ACC112 (cell line): Measurements from ENCODE around the gene ADO.

Experiments
- H2AFZ ChIP-seq: fragments of 200-600 bp; sonication (generic); one replicate; pipeline ENCODE4 v1.6.0; 2017; ENCODE audit warnings: antibody characterized with exemption, low read length; ENCODE audit not compliant: unreplicated experiment
- H3K27ac ChIP-seq: fragments of 200-600 bp; sonication (generic); 2 replicates; pipeline ENCODE4 v1.5.1; 2014; ENCODE audit warnings: low read depth, mild to moderate bottlenecking, antibody characterized with exemption, low read length, moderate library complexity
- H3K27me3 ChIP-seq: fragments of 200-600 bp; sonication (generic); 2 replicates; pipeline ENCODE4 v1.6.1; 2014; ENCODE audit warnings: mild to moderate bottlenecking, antibody characterized with exemption, low read length, moderate library complexity, mixed read lengths; ENCODE audit not compliant: insufficient read depth
- H3K36me3 ChIP-seq: fragments of 200-600 bp; sonication (generic); 2 replicates; pipeline ENCODE4 v1.6.1; 2016; ENCODE audit warnings: mild to moderate bottlenecking, antibody characterized with exemption, low read length, moderate library complexity, mixed read lengths; ENCODE audit not compliant: insufficient read depth
- H3K4me1 ChIP-seq: fragments of 200-600 bp; sonication (generic); one replicate; pipeline ENCODE4 v1.6.1; 2016; ENCODE audit warnings: low read length, mixed read lengths; ENCODE audit not compliant: insufficient read depth, unreplicated experiment, control insufficient read depth
- H3K4me3 ChIP-seq: fragments of 200-600 bp; sonication (generic); 2 replicates; pipeline ENCODE4 v1.5.1; 2014; ENCODE audit warnings: mild to moderate bottlenecking, low read depth, low read length
- H3K79me2 ChIP-seq: fragments of 200-600 bp; sonication (generic); one replicate; pipeline ENCODE4 v1.6.0; 2016; ENCODE audit warnings: low read length; ENCODE audit not compliant: control insufficient read depth, unreplicated experiment, insufficient read depth

The ADO gene

DNA sequence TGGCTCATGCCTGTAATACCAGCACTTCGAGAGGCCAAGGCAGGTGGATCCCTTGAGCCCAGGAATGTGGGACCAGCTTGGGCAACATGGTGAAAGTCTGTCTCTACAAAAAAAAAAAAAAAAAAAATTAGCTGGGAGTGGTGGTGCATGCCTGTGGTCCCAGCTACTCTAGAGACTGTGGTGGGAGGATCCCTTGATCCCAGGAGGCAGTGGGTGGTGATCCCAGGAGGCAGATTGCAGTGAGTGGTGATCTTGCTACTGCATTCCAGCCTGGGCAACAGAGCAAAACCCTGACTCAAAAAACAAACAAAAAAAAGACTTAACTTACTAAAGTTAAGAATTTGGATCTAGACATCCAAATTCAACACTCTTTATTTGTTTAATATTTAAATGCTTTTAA, 10.2 kb upstream of the ADO start:
- Histone ChIP-seq H3K27me3 (peaks cover 30% of the 10 kb centered on the region), H3K4me3 (no peak overlapping the region), H2AFZ (no peak overlapping the region), H3K27ac (no peak overlapping the region), H3K79me2 (no peaks in the 10 kb centered on the region), H3K4me1 (peaks cover 11% of the 10 kb centered on the region), H3K36me3 (no peaks in the 10 kb centered on the region)

DNA sequence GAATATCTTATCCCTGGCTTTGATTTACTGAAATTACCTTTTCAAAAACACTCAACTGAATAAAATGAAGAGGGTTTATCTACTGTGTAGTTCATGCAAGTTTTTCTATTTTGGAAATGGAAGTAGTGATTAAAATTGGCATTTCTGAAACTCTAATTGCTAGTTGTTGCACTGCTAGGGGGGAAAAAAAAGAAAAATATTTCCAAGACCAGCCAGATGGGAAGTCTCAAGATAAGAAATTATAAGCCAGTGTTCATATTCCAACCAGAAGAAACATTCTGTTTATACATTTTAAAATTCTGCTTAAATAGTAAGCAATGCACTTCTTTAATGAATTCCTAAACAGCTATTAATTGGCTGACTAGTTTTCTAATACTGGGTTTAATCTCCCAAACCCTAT, 9.4 kb upstream of the ADO start:
- peaks cover 11% of the 10 kb centered on the region for H3K4me1 ChIP-seq
- H3K27ac ChIP-seq, result no peak overlapping the region
- no peaks in the 10 kb centered on the region for H3K79me2 ChIP-seq
- H3K27me3 ChIP-seq, result peaks cover 30% of the 10 kb centered on the region
- H2AFZ ChIP-seq, result no peak overlapping the region
- no peak overlapping the region for H3K4me3 ChIP-seq
- H3K36me3 ChIP-seq, result no peaks in the 10 kb centered on the region

DNA sequence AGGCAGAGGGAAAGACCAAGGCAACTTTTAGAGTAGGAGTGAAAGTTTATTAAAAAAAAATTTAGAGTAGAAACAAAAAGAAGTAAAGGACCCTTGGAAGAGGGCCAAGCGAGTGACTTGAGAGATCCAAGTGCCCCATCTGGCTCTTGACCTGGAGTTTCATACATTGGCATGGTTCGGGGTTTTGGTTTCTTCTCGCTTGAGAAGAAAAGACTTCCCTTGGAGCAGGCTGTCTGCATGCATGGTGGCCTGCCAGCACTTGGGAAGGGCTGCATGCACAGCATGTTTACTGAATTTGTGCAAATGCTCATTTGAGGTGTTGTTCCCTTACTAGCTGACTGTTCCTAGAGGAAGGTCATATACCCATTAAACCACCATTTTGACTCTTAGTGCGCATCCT, 8.8 kb upstream of the ADO start:
- peaks cover 25% of the 10 kb centered on the region for H3K27me3 ChIP-seq
- H3K4me1 ChIP-seq, result peaks cover 11% of the 10 kb centered on the region
- no peak overlapping the region for H3K27ac ChIP-seq
- no peak overlapping the region for H2AFZ ChIP-seq
- no peaks in the 10 kb centered on the region for H3K79me2 ChIP-seq
- H3K36me3 ChIP-seq, result no peaks in the 10 kb centered on the region
- no peak overlapping the region for H3K4me3 ChIP-seq

DNA sequence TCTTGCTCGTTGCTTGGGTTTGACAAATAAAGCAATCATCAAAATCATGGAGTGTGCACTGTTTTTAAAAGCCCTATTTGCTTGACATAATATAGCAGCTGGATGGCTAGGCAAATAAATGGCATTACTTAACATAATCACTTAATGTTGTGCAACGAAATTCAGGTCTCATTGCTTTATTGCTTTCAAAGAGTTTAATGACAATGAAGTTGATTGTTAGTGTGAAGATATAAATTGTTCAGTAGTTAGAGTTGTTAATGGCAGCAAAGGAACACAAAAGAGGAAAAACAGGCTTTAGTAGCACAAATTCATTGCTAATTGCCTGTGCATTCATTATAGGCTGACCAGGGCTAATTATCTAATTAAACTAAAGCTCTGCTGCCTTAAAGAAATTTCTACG, 7.6 kb upstream of the ADO start:
- H3K4me1 ChIP-seq, result peaks cover 11% of the 10 kb centered on the region
- no peaks in the 10 kb centered on the region for H3K79me2 ChIP-seq
- no peaks in the 10 kb centered on the region for H3K36me3 ChIP-seq
- peaks cover 25% of the 10 kb centered on the region for H3K27me3 ChIP-seq
- no peak overlapping the region for H2AFZ ChIP-seq
- H3K27ac ChIP-seq, result no peak overlapping the region
- no peak overlapping the region for H3K4me3 ChIP-seq

DNA sequence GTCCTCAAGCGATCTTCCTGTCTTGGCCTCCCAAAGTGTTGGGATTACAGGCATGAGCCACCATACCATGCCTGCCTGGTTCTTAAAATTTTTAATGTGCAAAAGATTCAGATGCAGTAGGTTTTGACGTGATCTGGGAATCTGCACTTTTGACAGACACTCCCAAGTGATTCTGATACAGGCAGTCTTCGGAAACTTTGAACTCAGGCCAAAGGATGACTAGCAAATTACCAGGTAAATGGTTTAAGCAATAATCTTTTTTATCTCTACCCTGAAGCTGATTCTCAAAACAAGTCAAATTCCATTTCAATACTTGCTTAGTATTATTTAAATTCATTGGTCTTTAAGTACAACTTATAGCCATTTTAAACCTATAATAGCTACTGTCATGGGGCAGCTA, 2.6 kb upstream of the ADO start:
- H3K4me3 ChIP-seq, result no peak overlapping the region
- H3K4me1 ChIP-seq, result peaks cover 7% of the 10 kb centered on the region
- no peak overlapping the region for H3K27ac ChIP-seq
- no peaks in the 10 kb centered on the region for H3K36me3 ChIP-seq
- H3K79me2 ChIP-seq, result peaks cover 19% of the 10 kb centered on the region
- no peak overlapping the region for H2AFZ ChIP-seq
- peaks cover 23% of the 10 kb centered on the region for H3K27me3 ChIP-seq

DNA sequence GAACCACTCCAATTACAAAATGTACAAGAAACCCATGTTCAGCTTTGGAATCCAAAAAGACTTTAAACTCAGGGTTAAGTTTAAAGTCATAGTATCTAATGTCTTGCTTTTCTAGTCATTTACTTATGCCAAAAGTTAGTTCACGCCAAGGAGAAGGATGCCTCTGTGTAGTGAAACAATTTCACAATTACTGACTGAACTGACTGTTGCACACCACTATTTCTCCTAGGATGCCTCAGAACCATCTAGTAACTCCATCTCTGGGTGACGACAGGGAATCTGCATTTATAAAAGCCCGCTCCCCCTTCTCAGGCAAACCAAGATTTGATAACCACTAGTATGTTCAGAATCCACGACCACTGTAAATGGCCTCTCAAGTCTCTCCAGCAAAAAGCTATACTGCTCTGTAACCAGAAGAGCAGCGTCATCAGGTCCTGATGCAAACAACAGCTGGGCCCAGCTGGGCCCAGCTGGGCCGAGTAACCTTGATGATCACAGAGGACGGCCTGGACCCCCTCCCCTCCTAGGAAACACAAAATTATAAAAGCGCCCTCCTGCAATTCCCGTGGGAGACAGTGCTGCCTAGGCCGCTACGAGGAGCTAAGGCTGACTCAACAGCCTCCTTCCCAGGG, 680 bp upstream of the ADO start:
- Histone ChIP-seq H3K36me3 (no peaks in the 10 kb centered on the region), H3K27ac (peak overlapping the region; percentile 87), H3K27me3 (peaks cover 4% of the 10 kb centered on the region), H2AFZ (peak overlapping the region; percentile 90), H3K4me3 (peak overlapping the region; percentile 95), H3K4me1 (peaks cover 9% of the 10 kb centered on the region), H3K79me2 (peaks cover 38% of the 10 kb centered on the region)

DNA sequence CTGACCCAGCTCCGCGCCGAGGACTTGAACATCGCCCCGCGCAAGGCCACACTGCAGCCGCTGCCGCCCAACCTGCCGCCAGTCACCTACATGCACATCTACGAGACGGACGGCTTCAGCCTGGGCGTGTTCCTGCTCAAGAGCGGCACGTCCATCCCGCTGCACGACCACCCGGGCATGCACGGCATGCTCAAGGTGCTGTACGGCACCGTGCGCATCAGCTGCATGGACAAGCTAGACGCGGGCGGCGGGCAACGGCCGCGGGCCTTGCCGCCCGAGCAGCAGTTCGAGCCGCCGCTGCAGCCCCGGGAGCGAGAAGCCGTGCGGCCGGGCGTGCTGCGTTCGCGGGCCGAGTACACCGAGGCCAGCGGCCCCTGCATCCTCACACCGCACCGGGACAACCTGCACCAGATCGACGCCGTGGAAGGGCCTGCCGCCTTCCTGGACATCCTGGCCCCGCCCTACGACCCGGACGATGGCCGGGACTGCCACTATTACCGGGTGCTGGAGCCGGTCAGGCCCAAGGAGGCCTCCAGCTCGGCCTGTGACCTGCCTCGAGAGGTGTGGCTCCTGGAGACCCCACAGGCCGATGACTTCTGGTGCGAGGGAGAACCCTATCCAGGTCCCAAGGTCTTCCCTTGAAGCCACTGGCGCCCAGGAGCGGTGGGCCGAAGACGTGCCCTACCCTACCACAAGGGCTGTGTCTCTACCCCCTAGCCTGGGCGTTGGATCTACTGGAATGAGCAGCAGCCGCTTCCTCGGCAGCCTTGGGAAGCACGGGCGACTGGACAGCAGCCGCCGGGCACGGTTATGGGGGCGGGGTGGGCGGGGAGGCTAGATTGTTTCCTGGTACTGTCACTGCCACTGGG, 945 bp downstream of the ADO start:
- peak overlapping the region; percentile 90 for H2AFZ ChIP-seq
- no peaks in the 10 kb centered on the region for H3K36me3 ChIP-seq
- no peaks in the 10 kb centered on the region for H3K27me3 ChIP-seq
- H3K79me2 ChIP-seq, result peaks cover 39% of the 10 kb centered on the region
- no peak overlapping the region for H3K27ac ChIP-seq
- H3K4me1 ChIP-seq, result peaks cover 9% of the 10 kb centered on the region
- H3K4me3 ChIP-seq, result peak overlapping the region; percentile 95

DNA sequence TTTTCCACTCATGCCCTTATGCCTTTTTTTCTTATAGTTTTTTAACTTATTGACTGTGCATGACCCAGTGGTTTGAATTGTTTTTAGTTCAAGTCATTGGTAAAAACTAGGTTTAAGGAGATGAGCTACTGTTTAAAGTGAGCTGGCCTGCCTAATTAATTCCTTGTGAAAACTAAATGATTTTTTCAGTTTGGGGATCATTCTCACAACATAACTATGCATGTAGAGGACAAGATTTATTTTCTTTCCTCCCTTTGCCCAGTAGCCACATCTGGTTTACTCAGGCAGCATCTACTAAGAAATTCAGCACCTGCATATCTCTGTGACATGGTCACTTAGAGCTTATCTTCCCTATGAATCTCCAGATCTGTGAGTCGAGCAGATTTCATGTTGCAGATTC, 1.7 kb downstream of the ADO start:
- H3K27ac ChIP-seq, result no peak overlapping the region
- H3K4me1 ChIP-seq, result peaks cover 9% of the 10 kb centered on the region

DNA sequence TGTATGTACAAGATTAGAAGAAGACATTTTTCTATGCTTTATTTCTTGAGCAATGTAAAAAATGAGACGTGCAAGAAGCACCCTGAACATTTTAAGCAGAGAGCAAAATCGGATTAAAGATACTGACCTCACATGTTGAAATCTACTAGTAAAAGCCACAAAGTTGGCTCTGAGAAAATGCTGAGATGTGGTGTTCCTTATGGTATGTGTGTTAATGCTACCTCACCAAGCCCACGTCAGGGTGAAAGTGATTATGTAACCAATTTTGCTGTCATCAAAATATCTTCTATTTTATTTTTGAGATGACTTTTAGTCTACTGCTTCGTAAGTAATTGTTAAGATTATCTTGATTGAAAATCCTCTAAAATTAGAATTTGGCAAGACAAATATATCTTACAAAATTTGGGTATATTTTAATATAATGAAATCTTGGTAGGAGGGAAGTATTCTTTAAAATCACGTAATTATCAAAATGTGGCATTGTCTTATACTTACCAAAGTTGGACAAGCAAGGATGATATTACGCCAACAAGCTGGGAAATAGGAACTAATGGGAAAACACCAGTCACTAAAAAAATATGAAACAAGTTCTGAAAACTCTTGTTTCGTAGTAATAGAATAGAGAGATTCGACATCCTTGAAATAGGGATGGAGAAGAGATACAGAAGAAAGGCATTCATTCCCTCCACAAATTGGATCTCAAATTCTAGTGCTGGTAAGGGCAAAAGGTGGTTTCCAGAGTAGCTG, 5.8 kb downstream of the ADO start:
- no peak overlapping the region for H3K27ac ChIP-seq
- H2AFZ ChIP-seq, result no peak overlapping the region
- no peak overlapping the region for H3K4me3 ChIP-seq
- H3K36me3 ChIP-seq, result no peaks in the 10 kb centered on the region
- H3K27me3 ChIP-seq, result peaks cover 15% of the 10 kb centered on the region
- H3K79me2 ChIP-seq, result peaks cover 35% of the 10 kb centered on the region
- peaks cover 9% of the 10 kb centered on the region for H3K4me1 ChIP-seq

More for the DNA sequence above, 1.7 kb downstream of the ADO start:
- Histone ChIP-seq H3K36me3 (no peaks in the 10 kb centered on the region), H2AFZ (no peak overlapping the region), H3K27me3 (no peaks in the 10 kb centered on the region), H3K79me2 (peaks cover 39% of the 10 kb centered on the region), H3K4me3 (peak overlapping the region; percentile 95)

DNA sequence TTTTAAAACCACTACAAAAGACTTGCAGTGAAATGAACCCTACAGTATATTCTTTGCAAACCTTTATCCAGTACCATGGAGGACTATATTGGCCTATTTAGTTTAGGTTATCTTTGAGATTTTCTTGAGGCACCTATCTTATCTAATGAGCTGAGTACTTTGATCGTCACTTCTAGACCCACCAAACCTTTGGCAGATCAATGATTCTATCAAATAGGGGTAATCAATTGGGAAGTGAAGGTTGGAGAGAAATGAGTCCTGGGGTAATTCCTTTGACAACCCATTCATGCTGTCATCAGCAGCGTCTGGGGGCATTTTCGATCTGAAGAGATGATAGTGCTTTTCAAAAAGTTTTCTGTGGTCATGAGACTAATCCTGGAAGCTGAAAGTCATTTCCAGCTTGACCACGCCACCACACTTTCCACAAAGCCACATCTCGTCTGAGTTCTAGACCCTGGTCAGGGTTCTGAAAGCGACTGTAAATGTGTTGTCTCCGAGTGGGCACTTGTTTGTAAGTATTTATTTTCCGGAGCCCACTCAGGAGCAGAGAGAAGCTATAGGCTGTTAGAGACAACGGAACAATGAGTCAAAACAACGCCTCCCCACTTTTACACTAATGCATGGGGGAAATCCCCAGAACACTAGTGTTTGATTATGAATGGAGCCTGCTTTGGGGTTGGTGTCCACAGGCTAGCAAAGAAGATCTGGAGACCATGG, 6.8 kb downstream of the ADO start:
- H3K4me3 ChIP-seq, result no peak overlapping the region

More for the DNA sequence above, 6.8 kb downstream of the ADO start:
- H2AFZ ChIP-seq, result no peak overlapping the region
- H3K27me3 ChIP-seq, result peaks cover 22% of the 10 kb centered on the region
- no peaks in the 10 kb centered on the region for H3K36me3 ChIP-seq
- H3K4me1 ChIP-seq, result peaks cover 13% of the 10 kb centered on the region
- H3K79me2 ChIP-seq, result peaks cover 26% of the 10 kb centered on the region
- no peak overlapping the region for H3K27ac ChIP-seq
